SK-MEL-5 (cell line): ENCODE measurements around the gene RPTOR. TPM values are rescaled to one million over a fixed set of nuclear protein-coding genes. Genes with fewer than 3 reads are reported as not detected.
"Not testable (repeated sequence)": the region's sequence is repeated elsewhere in the genome, so short reads cannot be mapped to it uniquely, and the experiment has no call there.

Source experiments
- DNase-seq: peaks from one replicate; pipeline ENCODE4 v3.0.0-alpha.2; 2016; ENCODE audit warnings: low read depth, low spot score
- in situ Hi-C: cut with HindIII; loops from 2 replicates; pipeline ENCODE4 v1.10.0; 2016; ENCODE audit warnings: low sequenced_read_pairs, high pct_unique_total_duplicates, low pct_unique_long_range_greater_than_20kb
- total RNA-seq: library from RNA; depleted of rRNA; stranded (reverse); fragments of >200 nt; shearing (Covaris generic); gene quantifications from 2 replicates; pipeline ENCODE4 v1.2.3, GENCODE V29; 2014

RPTOR gene
- total RNA-seq, 1 experiment from 2014 or later, result 27.3 TPM

DNA sequence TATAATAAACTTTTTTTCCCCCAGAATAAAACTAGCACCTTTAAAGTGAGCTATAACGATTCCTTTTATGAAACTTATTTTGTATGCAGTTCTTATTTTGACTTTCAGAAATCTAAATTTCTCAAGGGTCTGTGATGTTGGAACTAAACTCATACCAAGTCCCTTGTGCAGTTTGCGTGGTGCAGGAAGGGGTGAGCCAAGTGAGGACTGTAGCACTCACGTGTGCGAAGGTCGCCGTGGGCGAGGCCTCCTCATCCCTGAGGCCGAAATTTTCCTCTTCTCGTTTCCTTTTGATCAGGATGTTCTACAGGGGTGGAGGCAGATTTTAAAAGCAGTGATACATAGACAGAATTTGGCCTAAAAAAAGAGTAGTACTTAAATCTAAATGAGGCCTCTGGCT lies 73.7 kb downstream of the RPTOR start:
- DNase-seq, result no peak
- in situ Hi-C loops, result loop anchor here (10.0 kb wide), 1 partner anchor 246 kb away; no protein-coding TSS in a partner anchor

DNA sequence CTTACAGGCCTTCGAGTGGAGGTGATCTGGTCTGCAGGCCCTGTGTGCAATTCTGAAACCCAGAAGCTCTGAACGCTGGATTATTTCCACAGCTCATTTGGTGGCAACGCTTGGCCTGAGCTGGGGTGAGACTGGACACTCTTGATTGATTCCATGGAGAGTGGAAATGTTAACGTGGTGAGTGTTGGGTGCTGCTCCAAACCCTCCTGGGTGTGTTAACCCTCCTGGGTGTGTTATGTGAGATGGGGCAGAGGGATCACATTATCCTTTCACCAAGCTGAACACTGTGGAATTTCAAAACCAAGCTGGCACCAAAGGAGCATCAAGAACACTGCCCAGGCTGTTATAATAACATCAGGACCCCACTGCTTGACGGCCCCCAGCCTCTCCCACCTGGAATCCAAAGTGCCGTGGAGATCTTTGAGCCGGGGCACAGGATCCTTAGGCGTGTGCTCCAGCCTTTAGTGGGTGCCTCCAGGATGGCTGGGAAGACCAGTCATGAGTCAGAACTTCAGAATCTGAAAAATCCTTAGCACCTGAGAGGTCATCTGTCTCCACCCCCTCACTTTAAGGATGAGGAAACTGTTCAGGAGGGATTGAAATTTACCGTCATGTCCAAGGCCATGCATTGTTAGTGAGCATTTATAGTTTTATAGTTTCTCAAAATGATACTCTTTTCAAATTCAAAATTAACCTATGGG lies 75.0 kb downstream of the RPTOR start:
- DNase-seq, result no peak
- in situ Hi-C loops, result loop anchor here (10.0 kb wide), 1 partner anchor 245 kb away; no protein-coding TSS in a partner anchor

GRCh38 chr17:80621335-80621996 lies 76.8 kb downstream of the RPTOR start:
- DNase-seq, result no peak
- in situ Hi-C loops, result no loop called here

DNA sequence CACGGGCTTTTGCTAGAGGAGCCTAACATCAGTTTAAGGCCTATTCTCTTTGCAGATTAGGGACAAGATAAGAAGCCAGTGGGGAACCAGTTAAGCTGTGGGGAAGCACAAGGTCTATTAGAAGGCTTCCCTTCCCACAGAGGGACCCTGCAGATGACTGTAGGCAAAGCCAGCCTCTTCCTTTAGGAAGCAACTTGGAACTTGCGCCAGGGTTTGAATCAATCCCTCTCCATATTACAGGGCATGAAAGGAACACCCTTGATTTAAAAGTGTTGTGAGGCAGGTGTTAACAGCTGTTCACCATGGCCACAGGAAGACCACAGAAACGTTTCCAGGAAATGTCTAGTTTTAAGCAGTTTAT lies 77.3 kb downstream of the RPTOR start:
- DNase-seq, result no peak
- in situ Hi-C loops, result no loop called here

DNA sequence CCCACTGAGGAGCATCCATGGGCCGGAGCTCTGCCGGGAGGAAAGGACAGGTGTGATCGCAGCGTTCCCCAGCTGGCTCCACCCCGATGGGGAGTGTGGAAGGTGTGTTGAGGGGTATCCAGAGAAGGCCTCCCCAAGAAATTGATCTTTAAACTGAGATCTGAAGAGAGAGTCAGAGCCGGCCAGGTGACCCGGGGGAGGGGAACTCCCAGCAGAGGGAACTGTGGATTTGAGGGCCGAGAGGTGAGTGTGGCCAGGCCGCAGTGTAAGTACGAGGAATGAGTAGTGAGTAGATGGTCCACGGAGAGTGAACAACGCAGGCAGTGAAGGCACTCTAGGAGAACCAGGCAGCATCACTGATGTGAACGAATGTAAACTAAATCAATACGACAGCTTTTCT lies 80.2 kb downstream of the RPTOR start:
- DNase-seq, result no peak
- in situ Hi-C loops, result loop anchor here (25.0 kb wide), 1 partner anchor 188 kb away; no protein-coding TSS in a partner anchor

GRCh38 chr17:80625627-80626026 lies 81.0 kb downstream of the RPTOR start:
- no peak for DNase-seq
- in situ Hi-C loops, result loop anchor here (25.0 kb wide), 1 partner anchor 188 kb away; no protein-coding TSS in a partner anchor

- in situ Hi-C loops, result loop anchor here (25.0 kb wide), 1 partner anchor 192 kb away; no protein-coding TSS in a partner anchor
- not testable (repeated sequence) for DNase-seq
These were observed 84.2 kb downstream of the RPTOR start for GRCh38 chr17:80628881-80629280.

GRCh38 chr17:80629298-80630028 lies 84.8 kb downstream of the RPTOR start:
- in situ Hi-C loops, result loop anchor here (25.0 kb wide), 1 partner anchor 192 kb away; no protein-coding TSS in a partner anchor
- DNase-seq, result no peak

DNA sequence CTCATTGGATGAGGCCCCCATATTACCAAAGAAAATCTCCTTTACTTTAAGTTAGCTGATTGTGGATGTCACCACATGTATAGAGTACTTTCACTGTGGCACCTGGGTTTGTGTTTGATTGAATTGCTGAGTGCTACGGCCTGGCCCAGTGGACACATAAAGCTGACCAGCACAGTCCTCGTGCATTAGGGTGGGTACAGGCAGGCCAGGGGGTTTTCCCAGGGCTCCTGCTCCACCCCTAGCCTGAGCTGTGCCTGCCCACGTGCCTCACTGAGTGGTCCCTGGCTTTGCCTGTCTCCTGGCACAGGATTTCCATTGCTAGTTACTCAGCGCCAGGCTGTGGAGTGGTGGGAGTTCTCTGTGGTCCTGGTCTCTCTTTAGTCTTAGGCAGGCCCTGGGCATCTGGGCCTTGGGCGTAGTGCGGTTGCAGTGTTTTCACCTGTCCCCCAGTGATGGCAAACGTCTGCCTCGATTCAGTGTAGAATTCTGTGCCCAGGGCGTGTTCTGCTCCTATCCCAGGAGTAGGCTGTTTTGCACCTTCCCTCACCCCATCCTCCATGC lies 86.0 kb downstream of the RPTOR start:
- in situ Hi-C loops, result loop anchor here (25.0 kb wide), 1 partner anchor 193 kb away; no protein-coding TSS in a partner anchor
- no peak for DNase-seq

- DNase-seq, result no peak
- in situ Hi-C loops, result loop anchor here (25.0 kb wide), 1 partner anchor 194 kb away; no protein-coding TSS in a partner anchor
These were observed 86.8 kb downstream of the RPTOR start for GRCh38 chr17:80631142-80632045.

GRCh38 chr17:80632046-80632581 lies 87.5 kb downstream of the RPTOR start:
- no peak for DNase-seq
- in situ Hi-C loops, result loop anchor here (25.0 kb wide), 1 partner anchor 195 kb away; no protein-coding TSS in a partner anchor

GRCh38 chr17:80633207-80633606 lies 88.6 kb downstream of the RPTOR start:
- in situ Hi-C loops, result loop anchor here (25.0 kb wide), 1 partner anchor 196 kb away; no protein-coding TSS in a partner anchor
- no peak for DNase-seq

- DNase-seq, result no peak
- in situ Hi-C loops, result loop anchor here (25.0 kb wide), 1 partner anchor 197 kb away; no protein-coding TSS in a partner anchor
These were observed 89.4 kb downstream of the RPTOR start for GRCh38 chr17:80633994-80634566.

DNA sequence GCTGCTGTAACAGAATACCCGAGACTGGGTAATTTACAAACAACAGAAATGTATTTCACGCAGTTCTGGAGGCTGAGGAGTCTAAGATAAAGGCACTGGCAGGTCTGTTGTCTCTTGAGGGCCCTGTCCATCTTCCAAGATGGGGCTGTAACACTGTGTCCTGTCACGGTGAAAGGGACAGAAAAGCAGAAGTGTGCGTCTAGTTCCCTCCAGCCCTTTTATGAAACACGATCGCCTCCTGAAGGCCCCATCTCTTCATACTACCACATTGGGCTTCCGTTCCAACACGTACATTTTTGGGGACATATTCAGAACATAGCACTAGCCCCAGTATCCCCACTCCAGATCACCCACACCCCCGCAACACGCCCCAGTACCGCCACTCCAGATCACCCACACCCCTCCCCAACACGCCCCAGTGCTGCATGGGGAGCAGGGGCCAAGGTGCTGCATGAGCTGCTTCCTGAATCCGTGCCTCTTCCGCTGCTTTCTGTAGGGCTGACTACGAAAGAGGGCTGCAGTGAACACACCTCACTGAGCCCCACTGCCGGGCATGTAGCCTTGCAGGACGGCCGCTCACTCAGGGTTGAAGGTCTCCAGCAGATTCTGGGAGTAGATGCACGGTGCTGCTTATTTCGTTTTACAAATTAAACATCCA lies 91.9 kb downstream of the RPTOR start:
- DNase-seq, result no peak
- in situ Hi-C loops, result loop anchor here (25.0 kb wide), 1 partner anchor 199 kb away; no protein-coding TSS in a partner anchor

- in situ Hi-C loops, result loop anchor here (25.0 kb wide), 1 partner anchor 200 kb away; no protein-coding TSS in a partner anchor
- DNase-seq, result no peak
These were observed 92.6 kb downstream of the RPTOR start for GRCh38 chr17:80637048-80637781.
